SK-MEL-5 (cell line): Measurements from ENCODE around the gene RPL41. TPM values are rescaled to one million over a fixed set of nuclear protein-coding genes. Genes with fewer than 3 reads are reported as not detected.
"Not testable (repeated sequence)": the region's sequence is repeated elsewhere in the genome, so short reads cannot be mapped to it uniquely, and the experiment has no call there.

ENCODE experiments used
- DNase-seq: peaks from one replicate; pipeline ENCODE4 v3.0.0-alpha.2; 2016; ENCODE audit warnings: low read depth, low spot score
- in situ Hi-C: cut with HindIII; loops from 2 replicates; pipeline ENCODE4 v1.10.0; 2016; ENCODE audit warnings: low sequenced_read_pairs, high pct_unique_total_duplicates, low pct_unique_long_range_greater_than_20kb
- polyA plus RNA-seq, 2 experiments: library from polyadenylated mRNA; depleted of rRNA; stranded (reverse); fragments of >200 nt; gene quantifications; 2 replicates each; pipeline ENCODE4 v1.2.3, GENCODE V29; 2015
- total RNA-seq: library from RNA; depleted of rRNA; stranded (reverse); fragments of >200 nt; shearing (Covaris generic); gene quantifications from 2 replicates; pipeline ENCODE4 v1.2.3, GENCODE V29; 2014; rRNA removed

The RPL41 gene
- total RNA-seq, result 5,360 and 5,858 TPM in 2 replicates
- polyA plus RNA-seq (2015; cell fraction: cytosol; rRNA removed), result 3,392 and 3,999 TPM in 2 replicates
- 956 and 1,011 TPM in 2 replicates for polyA plus RNA-seq (2015; cell fraction: nucleus; rRNA removed)

DNA sequence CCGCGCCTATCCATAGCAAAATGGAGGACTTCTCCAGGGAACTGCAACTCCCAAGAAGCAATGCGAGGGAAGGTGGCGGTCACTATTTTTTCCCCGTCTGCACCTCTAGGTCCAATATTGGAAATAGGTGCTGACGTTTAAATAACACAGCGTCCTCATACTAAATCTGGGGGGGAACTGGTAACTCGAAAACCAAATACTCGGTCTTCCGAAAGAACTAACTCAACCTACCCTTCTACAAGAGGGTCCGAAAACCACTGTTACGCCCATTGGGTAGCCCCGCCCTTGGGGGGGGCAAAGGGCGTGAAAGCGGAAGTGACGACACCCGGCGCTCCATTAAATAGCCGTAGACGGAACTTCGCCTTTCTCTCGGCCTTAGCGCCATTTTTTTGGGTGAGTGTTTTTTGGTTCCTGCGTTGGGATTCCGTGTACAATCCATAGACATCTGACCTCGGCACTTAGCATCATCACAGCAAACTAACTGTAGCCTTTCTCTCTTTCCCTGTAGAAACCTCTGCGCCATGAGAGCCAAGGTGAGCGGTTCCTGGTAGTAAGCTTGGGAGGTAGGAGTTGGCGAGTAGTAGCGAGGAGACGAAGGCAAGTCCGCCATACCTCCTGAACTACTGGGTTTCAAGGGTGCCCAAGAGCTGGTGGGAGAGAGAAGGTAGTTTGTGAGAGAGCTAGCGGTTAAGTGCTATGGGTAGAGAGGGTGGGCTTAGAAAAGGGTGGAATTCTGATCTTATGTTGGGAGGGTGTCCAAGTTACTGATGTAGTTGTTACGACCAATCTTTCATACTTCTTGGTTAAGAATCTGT, at the start of gene RPL41:
TSS of gene RPL41 (plus strand) at position 367 of the 815 bp plus-strand sequence.
- peak; percentile 95 for DNase-seq
- in situ Hi-C loops, result loop anchor here (5.0 kb wide), 1 partner anchor 76 kb away; no protein-coding TSS in a partner anchor

GRCh38 chr12:56071648-56072047, 44.8 kb upstream of the RPL41 start:
- in situ Hi-C loops, result no loop called here
- no peak for DNase-seq

DNA sequence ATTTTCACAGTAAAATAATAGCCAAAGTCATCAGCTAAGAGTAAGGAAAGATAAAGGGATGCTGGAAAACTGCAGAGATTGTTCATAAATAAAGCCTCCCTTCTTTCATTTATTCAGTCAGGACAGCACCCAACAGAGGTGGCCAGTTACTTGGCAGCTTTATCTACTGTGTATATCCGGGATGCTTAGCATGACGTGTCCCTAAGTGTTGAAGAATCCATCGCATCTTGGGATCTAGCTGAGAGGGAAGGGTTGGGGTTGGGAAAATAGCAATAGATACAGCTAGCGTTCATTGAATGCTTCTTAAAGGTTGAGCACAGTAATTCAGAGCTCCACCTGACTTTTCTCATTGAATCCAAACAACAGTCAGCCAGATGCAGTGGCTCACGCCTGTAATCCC, 42.0 kb upstream of the RPL41 start:
- DNase-seq, result no peak
- in situ Hi-C loops, result no loop called here

DNA sequence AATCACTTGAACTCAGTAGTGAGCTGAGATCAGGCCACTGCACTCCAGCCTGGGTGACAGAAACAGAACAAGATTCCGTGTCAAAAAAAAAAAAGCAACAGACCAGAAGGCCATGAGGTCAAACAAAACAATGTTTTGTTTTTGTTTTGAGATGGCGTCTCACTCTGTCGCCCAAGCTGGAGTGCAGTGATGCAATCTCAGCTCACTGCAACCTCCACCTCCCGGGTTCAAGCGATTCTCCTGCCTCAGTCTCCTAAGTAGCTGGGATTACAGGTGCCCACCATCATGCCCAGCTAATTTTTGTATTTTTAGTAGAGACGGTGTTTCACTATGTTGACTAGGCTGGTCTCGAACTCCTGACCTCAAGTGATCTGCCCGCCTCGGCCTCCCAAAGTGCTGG, 38.5 kb upstream of the RPL41 start:
- DNase-seq, in situ Hi-C loops: not testable (repeated sequence)

- in situ Hi-C loops, result no loop called here
- no peak for DNase-seq
Observed at GRCh38 chr12:56078427-56078826, 38.0 kb upstream of the RPL41 start.

DNA sequence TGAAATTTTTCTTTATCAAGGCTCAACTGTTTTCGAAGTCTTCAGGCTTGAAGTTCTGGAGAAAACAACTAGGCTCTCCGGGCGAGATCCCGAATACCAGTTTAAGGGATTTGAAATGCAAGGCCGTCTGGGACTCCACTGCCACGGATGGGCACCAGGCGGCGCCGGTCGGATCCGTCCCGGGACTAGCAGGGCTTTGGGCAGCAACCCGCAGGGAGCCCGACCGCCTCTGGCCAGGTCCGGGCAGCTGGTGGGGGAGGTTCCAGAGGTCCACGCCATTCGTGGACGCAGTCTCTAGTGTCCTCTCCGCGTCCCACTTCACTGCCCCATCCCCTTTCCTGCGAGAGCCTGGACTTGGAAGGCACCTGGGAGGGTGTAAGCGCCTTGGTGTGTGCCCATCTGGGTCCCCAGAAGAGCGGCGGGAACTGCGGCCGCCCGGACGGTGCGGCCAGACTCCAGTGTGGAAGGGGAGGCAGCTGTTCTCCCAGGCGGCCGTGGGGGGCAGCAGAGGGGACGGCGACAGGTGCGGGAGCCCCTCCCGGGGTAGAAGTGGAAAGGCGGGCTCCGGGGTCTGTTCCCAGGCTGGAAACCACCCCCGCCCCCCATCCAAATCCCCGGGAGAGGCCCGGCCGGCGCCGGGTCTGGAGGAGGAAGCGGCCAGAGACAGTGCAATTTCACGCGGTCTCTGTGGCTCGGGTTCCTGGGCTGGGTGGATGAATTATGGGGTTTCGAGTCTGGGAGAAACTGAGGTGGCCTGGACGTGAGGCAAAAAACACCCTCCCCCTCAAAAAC, 37.3 kb upstream of the RPL41 start:
- peak; percentile 91 for DNase-seq
- in situ Hi-C loops, result no loop called here

DNA sequence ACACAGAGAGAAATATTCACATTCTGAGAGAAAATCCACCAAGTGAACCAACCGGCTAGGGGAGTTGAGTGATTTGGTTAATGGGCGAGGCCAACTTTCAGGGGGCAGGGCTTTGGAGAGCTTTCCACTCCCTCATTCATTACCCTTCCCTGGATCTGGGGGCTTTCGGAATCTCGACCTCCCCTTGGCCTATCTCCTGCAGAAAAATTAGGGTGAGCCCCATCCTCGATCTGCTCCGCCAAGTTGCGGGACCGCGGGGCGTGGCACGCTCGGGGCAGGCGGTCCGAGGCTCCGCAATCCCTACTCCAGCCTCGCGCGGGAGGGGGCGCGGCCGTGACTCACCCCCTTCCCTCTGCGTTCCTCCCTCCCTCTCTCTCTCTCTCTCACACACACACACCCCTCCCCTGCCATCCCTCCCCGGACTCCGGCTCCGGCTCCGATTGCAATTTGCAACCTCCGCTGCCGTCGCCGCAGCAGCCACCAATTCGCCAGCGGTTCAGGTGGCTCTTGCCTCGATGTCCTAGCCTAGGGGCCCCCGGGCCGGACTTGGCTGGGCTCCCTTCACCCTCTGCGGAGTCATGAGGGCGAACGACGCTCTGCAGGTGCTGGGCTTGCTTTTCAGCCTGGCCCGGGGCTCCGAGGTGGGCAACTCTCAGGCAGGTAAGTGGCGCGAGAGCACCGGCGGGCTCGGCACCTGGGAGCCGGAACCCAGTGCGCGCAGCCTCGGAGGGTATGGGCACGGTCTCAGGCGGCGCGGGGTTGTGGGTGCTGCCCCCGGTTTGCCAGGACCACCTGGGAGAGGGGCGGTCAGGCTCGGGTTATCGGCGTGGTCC, 36.5 kb upstream of the RPL41 start, which contains the start of gene ERBB3:
TSS of gene ERBB3 (plus strand) at position 443 of the 833 bp plus-strand sequence. CDS start at position 579, 136 bp downstream.
- in situ Hi-C loops, result no loop called here

GRCh38 chr12:56080556-56081138, 35.8 kb upstream of the RPL41 start:
- DNase-seq, result no peak
- in situ Hi-C loops, result no loop called here

More for the DNA sequence above, 36.5 kb upstream of the RPL41 start, which contains the start of gene ERBB3:
- peak; percentile 71 for DNase-seq

DNA sequence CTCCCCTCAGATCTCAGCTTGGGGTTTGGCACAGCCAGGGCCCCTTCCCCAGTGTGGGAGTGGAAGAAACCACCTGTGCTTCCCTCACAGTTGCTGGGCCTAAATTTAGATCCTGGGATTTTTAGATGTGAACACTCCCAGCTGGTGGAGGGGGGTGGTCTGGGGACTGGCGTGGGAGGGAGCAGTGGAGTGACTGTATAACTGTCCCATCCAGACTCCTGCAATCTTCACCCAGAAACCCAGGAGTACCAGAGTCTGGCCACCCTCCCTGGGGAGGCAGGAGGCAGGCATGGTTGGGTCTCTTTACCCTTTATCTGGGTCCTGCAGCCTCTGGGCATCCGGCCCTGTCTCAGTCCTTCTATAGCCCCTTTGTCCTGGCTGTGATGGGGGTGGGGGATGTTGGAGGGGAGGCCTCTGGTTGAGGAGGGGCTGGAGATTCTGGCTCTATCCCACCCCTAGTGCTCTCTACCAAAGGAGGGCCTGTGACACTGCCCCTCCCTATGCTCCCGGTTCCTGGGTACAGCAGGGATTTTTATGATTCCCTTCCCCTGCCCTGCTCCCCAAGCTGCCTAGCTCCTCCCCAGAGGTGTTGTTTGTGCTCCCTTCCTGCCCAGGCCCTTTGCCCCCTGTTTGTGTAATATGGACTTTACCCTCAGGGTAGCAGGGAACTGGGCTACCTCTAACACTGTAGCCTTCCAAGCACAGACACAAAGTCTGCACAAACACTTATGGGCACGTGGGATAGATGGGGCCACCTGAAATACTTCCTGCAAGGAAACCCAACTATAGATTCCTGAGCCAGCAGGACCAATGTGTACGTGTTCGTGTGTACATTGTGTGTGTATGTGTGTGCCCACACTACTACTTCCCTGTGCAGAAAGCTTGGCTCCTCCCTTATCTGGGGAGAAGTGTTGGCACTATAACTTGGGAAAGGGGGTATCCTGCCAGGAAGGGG, 34.8 kb upstream of the RPL41 start:
- peak; percentile 81 for DNase-seq
- in situ Hi-C loops, result no loop called here

- DNase-seq, result no peak
- in situ Hi-C loops, result no loop called here
Observed at GRCh38 chr12:56082382-56082781, 34.1 kb upstream of the RPL41 start.

GRCh38 chr12:56082967-56083366, 33.5 kb upstream of the RPL41 start:
- DNase-seq, result peak; percentile 94
- in situ Hi-C loops, result no loop called here

GRCh38 chr12:56084958-56085543, 31.4 kb upstream of the RPL41 start:
- peak; percentile 70 for DNase-seq
- in situ Hi-C loops, result no loop called here

- in situ Hi-C loops, result no loop called here
- DNase-seq, result no peak
Observed at GRCh38 chr12:56086096-56086495, 30.3 kb upstream of the RPL41 start.

- no peak for DNase-seq
- in situ Hi-C loops, result no loop called here
Observed at GRCh38 chr12:56086608-56087007, 29.8 kb upstream of the RPL41 start.

DNA sequence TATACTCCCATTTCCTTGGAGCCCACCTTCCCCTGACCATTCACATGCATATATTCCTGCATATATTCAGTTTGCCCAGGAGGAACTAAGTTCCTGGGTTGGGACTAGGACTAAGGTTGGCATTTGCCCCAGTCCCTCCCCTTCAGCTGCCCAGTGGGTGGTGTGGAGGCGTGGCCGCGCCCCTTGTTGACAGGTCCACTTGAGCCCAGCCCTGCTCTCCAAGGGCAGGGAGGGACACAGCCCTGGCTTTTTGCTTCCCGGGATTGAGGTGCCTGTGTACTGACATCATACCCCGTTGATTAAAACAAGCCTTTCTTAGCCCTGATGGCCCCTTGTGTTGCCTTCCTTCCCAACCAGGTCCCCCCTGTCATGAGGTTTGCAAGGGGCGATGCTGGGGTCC, 29.2 kb upstream of the RPL41 start:
- in situ Hi-C loops, result no loop called here
- DNase-seq, result no peak

GRCh38 chr12:56097738-56098137, 18.7 kb upstream of the RPL41 start:
- DNase-seq, result no peak
- in situ Hi-C loops, result no loop called here
